GM12878 (cell line): Measurements from ENCODE around the gene MAZ.

ENCODE experiments used
- BACH1 ChIP-seq: fragments of 450-650 bp; IDR thresholded peaks from 2 replicates; pipeline ENCODE4 v1.6.1; 2017; ENCODE audit warnings: mild to moderate bottlenecking, borderline replicate concordance
- BHLHE40 ChIP-seq, 2 experiments: fragments of 450-650 bp in 1 of 2; IDR thresholded peaks; 2 replicates each; pipeline ENCODE4 v1.6.1; 2011 to 2017; ENCODE audit warnings: low read depth in 2 of 2, borderline replicate concordance in 1 of 2, improper control_type of control experiment in 1 of 2, low read length in 1 of 2, mild to moderate bottlenecking in 1 of 2
- EP300 ChIP-seq, 2 experiments: fragments of 150-350 bp in 1 of 2; IDR thresholded peaks; 2 replicates each; pipeline ENCODE4 v1.6.1; 2011 to 2012; ENCODE audit warnings: low read depth in 2 of 2, low read length in 2 of 2, borderline replicate concordance in 1 of 2, improper control_type of control experiment in 1 of 2, inconsistent platforms in 1 of 2; ENCODE audit not compliant: control insufficient read depth in 1 of 2
- EZH2 ChIP-seq: IDR thresholded peaks from 2 replicates; pipeline ENCODE4 v1.6.1; 2012; ENCODE audit warnings: low read depth, mild to moderate bottlenecking, control low read depth, inconsistent platforms, low read length, borderline replicate concordance; ENCODE audit not compliant: control insufficient read depth
- NFYA ChIP-seq: IDR thresholded peaks from 2 replicates; pipeline ENCODE4 v1.6.1; 2011; ENCODE audit warnings: low read depth, mild to moderate bottlenecking, low read length, improper control_type of control experiment, borderline replicate concordance
- SMAD1 ChIP-seq: fragments of 450-650 bp; IDR thresholded peaks from 2 replicates; pipeline ENCODE4 v1.6.1; 2018; ENCODE audit warnings: mild to moderate bottlenecking, low read depth; ENCODE audit not compliant: partially characterized antibody
- SMC3 ChIP-seq: IDR thresholded peaks from 2 replicates; pipeline ENCODE4 v1.6.1; 2011; ENCODE audit warnings: low read length, improper control_type of control experiment, borderline replicate concordance
- SUPT20H ChIP-seq: IDR thresholded peaks from 2 replicates; pipeline ENCODE4 v1.6.1; 2011; ENCODE audit warnings: low read depth, mild to moderate bottlenecking, low read length, moderate library complexity, borderline replicate concordance; ENCODE audit not compliant: control insufficient read depth
- YY1 ChIP-seq: IDR thresholded peaks from 2 replicates; pipeline ENCODE4 v1.6.1; 2011; ENCODE audit warnings: low read depth, mild to moderate bottlenecking, low read length
- TF ChIP-seq, protein P1 (sequence below), 3 experiments: IDR thresholded peaks in 2 of 3; conservative IDR thresholded peaks in 1 of 3; 2 replicates each; pipeline ENCODE4 v1.5.1; 2011; ENCODE audit warnings: low read depth in 3 of 3, low read length in 3 of 3, mild to moderate bottlenecking in 3 of 3, control low read depth in 2 of 3, moderate library complexity in 2 of 3, inconsistent platforms in 1 of 3, mixed read lengths in 1 of 3; ENCODE audit not compliant: control insufficient read depth in 2 of 3, insufficient read depth in 1 of 3; ENCODE audit errors: extremely low read depth in 1 of 3

DNA sequence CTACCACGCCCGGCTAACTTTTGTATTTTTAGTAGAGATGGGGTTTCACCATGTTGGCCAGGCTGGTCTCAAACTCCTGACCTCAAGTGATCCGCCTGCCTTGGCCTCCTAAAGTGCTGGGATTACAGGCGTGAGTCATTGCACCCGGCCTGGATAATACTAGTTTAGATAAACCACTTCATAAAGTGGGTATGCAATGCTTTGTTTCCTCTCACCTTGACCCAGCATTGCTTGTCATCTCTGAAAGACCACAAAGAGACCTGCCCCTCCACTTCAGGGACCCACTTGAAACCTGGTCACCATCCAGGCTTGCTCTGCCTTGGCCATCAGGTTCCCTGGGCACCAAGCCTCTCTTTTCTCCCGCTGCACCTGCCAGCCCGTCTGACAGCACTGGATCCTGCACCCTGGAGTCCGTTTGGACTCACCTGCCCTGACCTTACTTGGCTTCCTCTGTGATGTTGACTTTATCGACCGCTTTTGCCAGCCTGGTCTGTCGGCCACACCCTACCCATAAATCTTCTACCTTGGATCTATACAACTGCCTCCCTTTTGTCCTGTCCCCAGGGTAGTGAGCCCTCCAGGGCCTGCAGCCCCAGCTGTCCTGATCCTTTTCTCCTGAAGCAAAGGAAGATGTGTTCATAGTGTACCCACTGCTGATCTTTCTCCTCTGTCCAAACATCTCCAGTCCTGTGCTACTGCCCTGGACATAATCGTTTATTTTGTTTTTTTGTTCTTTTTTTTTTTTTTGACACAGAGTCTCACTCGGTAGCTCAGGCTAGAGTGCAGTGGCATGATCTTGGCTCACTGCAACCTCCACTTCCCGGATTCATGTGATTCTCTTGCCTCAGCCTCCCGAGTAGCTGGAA lies 40.9 kb upstream of the MAZ start:
- no peak for TF ChIP-seq SMC3
- no peak for TF ChIP-seq NFYA
- no peak for TF ChIP-seq SUPT20H
- TF ChIP-seq, protein P1, sequence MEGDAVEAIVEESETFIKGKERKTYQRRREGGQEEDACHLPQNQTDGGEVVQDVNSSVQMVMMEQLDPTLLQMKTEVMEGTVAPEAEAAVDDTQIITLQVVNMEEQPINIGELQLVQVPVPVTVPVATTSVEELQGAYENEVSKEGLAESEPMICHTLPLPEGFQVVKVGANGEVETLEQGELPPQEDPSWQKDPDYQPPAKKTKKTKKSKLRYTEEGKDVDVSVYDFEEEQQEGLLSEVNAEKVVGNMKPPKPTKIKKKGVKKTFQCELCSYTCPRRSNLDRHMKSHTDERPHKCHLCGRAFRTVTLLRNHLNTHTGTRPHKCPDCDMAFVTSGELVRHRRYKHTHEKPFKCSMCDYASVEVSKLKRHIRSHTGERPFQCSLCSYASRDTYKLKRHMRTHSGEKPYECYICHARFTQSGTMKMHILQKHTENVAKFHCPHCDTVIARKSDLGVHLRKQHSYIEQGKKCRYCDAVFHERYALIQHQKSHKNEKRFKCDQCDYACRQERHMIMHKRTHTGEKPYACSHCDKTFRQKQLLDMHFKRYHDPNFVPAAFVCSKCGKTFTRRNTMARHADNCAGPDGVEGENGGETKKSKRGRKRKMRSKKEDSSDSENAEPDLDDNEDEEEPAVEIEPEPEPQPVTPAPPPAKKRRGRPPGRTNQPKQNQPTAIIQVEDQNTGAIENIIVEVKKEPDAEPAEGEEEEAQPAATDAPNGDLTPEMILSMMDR (IDR thresholded peaks at IDR 0.05 in 2 of 3, conservative IDR thresholded peaks at IDR 0.05 in 1 of 3; ENCODE audit: control insufficient read depth in 2 of 3, extremely low read depth in 1 of 3, insufficient read depth in 1 of 3, low read depth in 3 of 3, low read length in 3 of 3): no peak
- TF ChIP-seq EP300 (IDR thresholded peaks at IDR 0.05; ENCODE audit: borderline replicate concordance in 1 of 2, control insufficient read depth in 1 of 2, low read depth in 2 of 2, low read length in 2 of 2): no peak
- no peak for TF ChIP-seq BACH1
- TF ChIP-seq YY1: no peak
- TF ChIP-seq BHLHE40 (IDR thresholded peaks at IDR 0.05; ENCODE audit: borderline replicate concordance in 1 of 2, low read depth in 2 of 2, low read length in 1 of 2): no peak
- TF ChIP-seq EZH2: no peak
- no peak for TF ChIP-seq SMAD1
